Astrocyte (in vitro differentiated cells and primary cell): Measurements from ENCODE around the gene DENND2A. TPM values are rescaled to one million over a fixed set of nuclear protein-coding genes. Genes with fewer than 3 reads are reported as not detected.
A peak's percentile ranks its signal among the peaks of the same experiment; 100 is the strongest.

Experiments used
- DNase-seq: peaks from one replicate; pipeline ENCODE4 v3.0.0-alpha.2; 2010; ENCODE audit warnings: low read depth
- FAIRE-seq: peaks from 2 replicates; lab custom pipeline; 2011; peaks lifted over from hg19 to GRCh38; lab: Jason Lieb, UNC
- H2AFZ ChIP-seq: 2 replicates; pipeline ENCODE4 v1.6.0; 2012; ENCODE audit warnings: low read depth, low read length, inconsistent platforms
- H3K27ac ChIP-seq: 2 replicates; pipeline ENCODE4 v1.5.1; 2011; ENCODE audit warnings: low read depth, low read length, inconsistent platforms
- H3K27me3 ChIP-seq: 2 replicates; pipeline ENCODE4 v1.6.0; 2011; ENCODE audit warnings: low read length, inconsistent platforms; ENCODE audit not compliant: insufficient read depth
- H3K36me3 ChIP-seq: 2 replicates; pipeline ENCODE4 v1.5.1; 2011; ENCODE audit warnings: low read length, inconsistent platforms; ENCODE audit not compliant: insufficient read depth
- H3K4me1 ChIP-seq: 2 replicates; pipeline ENCODE4 v1.5.1; 2011; ENCODE audit warnings: low read length, inconsistent platforms; ENCODE audit not compliant: insufficient read depth
- H3K4me2 ChIP-seq: 2 replicates; pipeline ENCODE4 v1.6.0; 2012; ENCODE audit warnings: low read length, inconsistent platforms
- H3K4me3 ChIP-seq: 2 replicates; pipeline ENCODE4 v1.5.1; 2011; ENCODE audit warnings: low read depth, mild to moderate bottlenecking, low read length, inconsistent platforms; ENCODE audit not compliant: insufficient read depth
- H3K79me2 ChIP-seq: 2 replicates; pipeline ENCODE4 v1.6.0; 2012; ENCODE audit warnings: mild to moderate bottlenecking, low read length, inconsistent platforms; ENCODE audit not compliant: insufficient read depth
- H3K9ac ChIP-seq: 2 replicates; pipeline ENCODE4 v1.6.0; 2012; ENCODE audit warnings: mild to moderate bottlenecking, low read length, inconsistent platforms
- H3K9me3 ChIP-seq: 2 replicates; pipeline ENCODE4 v1.5.1; 2012; ENCODE audit warnings: low read depth, mild to moderate bottlenecking, low read length, inconsistent platforms; ENCODE audit not compliant: insufficient read depth
- H4K20me1 ChIP-seq: 2 replicates; pipeline ENCODE4 v1.6.0; 2012; ENCODE audit warnings: low read length, inconsistent platforms; ENCODE audit not compliant: insufficient read depth
- H3K27ac Mint-ChIP-seq: one replicate; pipeline ENCODE4 v1.8.0; 2021; ENCODE audit warnings: mild to moderate bottlenecking, mixed read lengths; ENCODE audit not compliant: unreplicated experiment
- H3K27me3 Mint-ChIP-seq: one replicate; pipeline ENCODE4 v1.8.0; 2021; ENCODE audit warnings: low read depth, mixed read lengths; ENCODE audit not compliant: unreplicated experiment
- H3K36me3 Mint-ChIP-seq: one replicate; pipeline ENCODE4 v1.8.0; 2021; ENCODE audit warnings: low read depth, mixed read lengths; ENCODE audit not compliant: unreplicated experiment
- H3K4me1 Mint-ChIP-seq: one replicate; pipeline ENCODE4 v1.8.0; 2021; ENCODE audit warnings: low read depth, mixed read lengths; ENCODE audit not compliant: unreplicated experiment
- H3K4me3 Mint-ChIP-seq: one replicate; pipeline ENCODE4 v1.8.0; 2021; ENCODE audit warnings: mild to moderate bottlenecking, moderate library complexity, mixed read lengths; ENCODE audit not compliant: unreplicated experiment
- H3K9me3 Mint-ChIP-seq: one replicate; pipeline ENCODE4 v1.8.0; 2021; ENCODE audit warnings: mild to moderate bottlenecking, mixed read lengths; ENCODE audit not compliant: unreplicated experiment
- CTCF ChIP-seq: IDR thresholded peaks from 2 replicates; pipeline ENCODE4 v1.5.1; 2011; ENCODE audit warnings: low read depth, mild to moderate bottlenecking, inconsistent platforms, low read length, moderate library complexity; ENCODE audit not compliant: insufficient read depth
- EZH2 ChIP-seq: IDR thresholded peaks from 2 replicates; pipeline ENCODE4 v1.6.1; 2012; ENCODE audit warnings: mild to moderate bottlenecking, low read length, inconsistent platforms; ENCODE audit not compliant: insufficient read depth
- total RNA-seq: library from RNA; stranded (reverse); gene quantifications from 2 replicates; pipeline ENCODE4 v1.2.1, GENCODE V29; 2021

DENND2A gene
- total RNA-seq, 1 donor from 2014 or later, result 42.1 TPM

DNA sequence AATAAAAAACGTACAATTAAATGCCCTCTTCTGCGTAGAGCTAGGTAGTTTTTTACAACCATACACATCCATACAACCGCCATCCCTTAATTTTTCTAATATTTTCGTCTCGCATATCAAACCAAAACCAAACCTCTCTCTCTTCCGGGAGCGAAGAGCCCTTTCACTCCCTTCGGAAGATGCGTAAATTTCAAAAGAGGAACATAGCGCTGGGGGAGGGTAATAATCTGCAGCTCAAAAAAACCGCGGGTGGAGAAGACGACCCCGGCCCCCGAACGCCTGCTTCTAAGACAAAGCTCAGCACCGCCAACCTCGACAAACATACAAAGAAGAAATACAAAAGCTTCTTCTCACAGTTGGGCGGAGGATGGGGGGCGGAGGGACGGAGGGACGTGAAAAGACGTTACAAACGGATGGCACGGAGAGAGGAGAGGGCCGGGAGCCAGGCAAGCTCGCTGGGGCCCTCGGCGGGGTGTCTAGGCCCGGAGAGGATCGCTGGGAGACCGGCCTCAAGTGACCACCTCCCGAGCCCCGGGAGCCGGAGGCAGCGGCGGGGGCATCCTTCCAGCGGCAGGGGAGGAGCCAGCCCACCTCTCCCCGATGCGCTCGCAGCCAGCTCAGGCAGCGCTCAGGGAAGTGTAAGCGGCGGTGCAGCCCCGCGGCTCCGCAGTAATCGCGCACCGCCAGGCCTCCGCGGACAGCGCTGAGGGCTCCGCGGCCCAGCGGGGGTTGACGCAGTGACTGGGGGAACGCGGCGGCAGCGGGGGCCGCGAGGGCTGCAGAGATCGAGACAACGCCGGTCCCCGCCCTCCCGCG is 162.2 kb downstream of the DENND2A start:
- peaks cover 53% of the 10 kb centered on the region for H3K79me2 ChIP-seq
- Mint-ChIP-seq H3K9me3 (no peaks in the 10 kb centered on the region), H3K27me3 (no peaks in the 10 kb centered on the region), H3K36me3 (no peaks in the 10 kb centered on the region), H3K4me3 (peak overlapping the region; percentile 98), H3K4me1 (peaks cover 5% of the 10 kb centered on the region), H3K27ac (peak overlapping the region; percentile 82)
- peak overlapping the region; percentile 97 for H3K4me2 ChIP-seq
- H3K27ac ChIP-seq, result peak overlapping the region; percentile 72
- no peaks in the 10 kb centered on the region for H3K27me3 ChIP-seq
- H2AFZ ChIP-seq, result peak overlapping the region; percentile 87
- peaks cover 44% of the 10 kb centered on the region for H4K20me1 ChIP-seq
- no peaks in the 10 kb centered on the region for H3K9me3 ChIP-seq
- DNase-seq (peak; percentile 22), FAIRE-seq (no peak)
- H3K4me1 ChIP-seq, result peaks cover 5% of the 10 kb centered on the region
- TF ChIP-seq EZH2 (no peak), CTCF (no peak)
- no peaks in the 10 kb centered on the region for H3K36me3 ChIP-seq
- peak overlapping the region; percentile 83 for H3K9ac ChIP-seq
- H3K4me3 ChIP-seq, result peak overlapping the region; percentile 76

DNA sequence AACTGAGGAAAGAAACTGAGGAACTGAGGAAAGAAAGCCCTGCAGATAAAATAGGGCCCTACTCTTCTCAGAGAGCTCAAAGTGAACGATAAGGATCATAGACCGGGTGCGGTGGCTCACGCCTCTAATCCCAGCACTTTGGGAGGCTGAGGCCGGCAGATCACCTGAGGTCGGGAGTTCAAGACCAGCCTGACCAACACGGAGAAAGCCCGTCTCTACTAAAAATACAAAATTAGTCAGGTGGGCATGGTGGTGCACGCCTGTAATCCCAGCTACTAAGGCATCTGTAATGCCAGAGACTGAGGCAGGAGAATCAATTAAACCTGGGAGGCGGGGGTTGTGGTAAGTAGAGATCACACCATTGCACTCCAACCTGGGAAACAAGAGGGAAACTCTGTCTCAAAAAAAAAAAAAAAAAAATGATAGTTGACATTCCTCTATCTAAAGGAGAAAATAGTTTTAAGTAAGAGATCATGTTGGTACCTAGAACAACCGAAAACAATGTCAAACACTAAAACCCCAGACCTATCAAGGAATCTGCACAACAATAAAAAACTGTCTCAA is 163.8 kb downstream of the DENND2A start:
- no peak overlapping the region for H3K4me3 ChIP-seq
- H3K9me3 ChIP-seq, result no peaks in the 10 kb centered on the region
- H3K9me3 Mint-ChIP-seq, result no peaks in the 10 kb centered on the region

More for the DNA sequence above, 163.8 kb downstream of the DENND2A start:
- no peak overlapping the region for H2AFZ ChIP-seq
- FAIRE-seq, result no peak
- no peak for DNase-seq
- peaks cover 5% of the 10 kb centered on the region for H3K4me1 Mint-ChIP-seq
- H3K27me3 ChIP-seq, result no peaks in the 10 kb centered on the region
- H3K4me2 ChIP-seq, result no peak overlapping the region
- peaks cover 5% of the 10 kb centered on the region for H3K4me1 ChIP-seq
- peak overlapping the region; percentile 98 for H3K4me3 Mint-ChIP-seq
- peaks cover 68% of the 10 kb centered on the region for H3K79me2 ChIP-seq
- H3K27ac ChIP-seq, result no peak overlapping the region
- H3K36me3 Mint-ChIP-seq, result no peaks in the 10 kb centered on the region
- no peak for TF ChIP-seq EZH2
- TF ChIP-seq CTCF, result no peak
- H4K20me1 ChIP-seq, result peaks cover 60% of the 10 kb centered on the region
- no peak overlapping the region for H3K9ac ChIP-seq
- no peaks in the 10 kb centered on the region for H3K27me3 Mint-ChIP-seq
- no peaks in the 10 kb centered on the region for H3K36me3 ChIP-seq
- peak overlapping the region; percentile 26 for H3K27ac Mint-ChIP-seq
